H9 (cell line): ENCODE data around the gene POC1B. TPM values are rescaled to one million over a fixed set of nuclear protein-coding genes. Genes with fewer than 3 reads are reported as not detected.

Source experiments
- DNase-seq: peaks from one replicate; pipeline ENCODE4 v3.0.0-alpha.2; 2017
- H2AFZ ChIP-seq: one replicate; pipeline ENCODE4 v1.6.1; 2013; ENCODE audit warnings: mild to moderate bottlenecking, low read length, control low read depth, moderate library complexity
- H2AK5ac ChIP-seq: 2 replicates; pipeline ENCODE4 v1.6.1; 2013; ENCODE audit warnings: low read length, control low read depth, mixed read lengths; ENCODE audit not compliant: insufficient read length
- H2BK120ac ChIP-seq: one replicate; pipeline ENCODE4 v1.6.1; 2013; ENCODE audit warnings: low read depth, mild to moderate bottlenecking, low read length, control low read depth, inconsistent platforms; ENCODE audit not compliant: poor library complexity, severe bottlenecking
- H2BK12ac ChIP-seq: 2 replicates; pipeline ENCODE4 v1.6.1; 2013; ENCODE audit warnings: low read length, control low read depth, mixed read lengths, low read depth; ENCODE audit not compliant: insufficient read length
- H2BK15ac ChIP-seq: 2 replicates; pipeline ENCODE4 v1.6.1; 2013; ENCODE audit warnings: low read depth, low read length, control low read depth
- H2BK20ac ChIP-seq: one replicate; pipeline ENCODE4 v1.6.1; 2013; ENCODE audit warnings: low read depth, mild to moderate bottlenecking, low read length, control low read depth, inconsistent platforms; ENCODE audit not compliant: poor library complexity, severe bottlenecking
- H2BK5ac ChIP-seq: 2 replicates; pipeline ENCODE4 v1.6.1; 2013; ENCODE audit warnings: low read length, control low read depth, mixed read lengths; ENCODE audit not compliant: insufficient read length
- H3K14ac ChIP-seq: 2 replicates; pipeline ENCODE4 v1.6.1; 2013; ENCODE audit warnings: low read length, control low read depth; ENCODE audit not compliant: insufficient read depth
- H3K18ac ChIP-seq: 2 replicates; pipeline ENCODE4 v1.6.1; 2013; ENCODE audit warnings: low read depth, mild to moderate bottlenecking, mixed read lengths, low read length, control low read depth; ENCODE audit not compliant: insufficient read length
- H3K23ac ChIP-seq: 2 replicates; pipeline ENCODE4 v1.6.1; 2013; ENCODE audit warnings: low read length, control low read depth, mixed read lengths, low read depth; ENCODE audit not compliant: insufficient read length
- H3K23me2 ChIP-seq: 2 replicates; pipeline ENCODE4 v1.6.1; 2013; ENCODE audit warnings: low read depth, mild to moderate bottlenecking, mixed read lengths, low read length, control low read depth; ENCODE audit not compliant: insufficient read length, poor library complexity, severe bottlenecking
- H3K27ac ChIP-seq: 2 replicates; pipeline ENCODE4 v1.5.1; 2013; ENCODE audit warnings: low read length, control low read depth, mixed read lengths, low read depth; ENCODE audit not compliant: insufficient read length
- H3K27me3 ChIP-seq: 2 replicates; pipeline ENCODE4 v1.6.1; 2013; ENCODE audit warnings: low read length, control low read depth, inconsistent platforms; ENCODE audit not compliant: insufficient read depth
- H3K4ac ChIP-seq: 2 replicates; pipeline ENCODE4 v1.6.1; 2013; ENCODE audit warnings: low read depth, mild to moderate bottlenecking, control low read depth, inconsistent platforms, low read length, moderate library complexity
- H3K4me1 ChIP-seq: 2 replicates; pipeline ENCODE4 v1.6.1; 2013; ENCODE audit warnings: low read length, control low read depth, inconsistent platforms; ENCODE audit not compliant: insufficient read depth
- H3K4me2 ChIP-seq: 2 replicates; pipeline ENCODE4 v1.6.1; 2013; ENCODE audit warnings: low read length, control low read depth, mixed read lengths; ENCODE audit not compliant: insufficient read length, insufficient read depth
- H3K56ac ChIP-seq: 2 replicates; pipeline ENCODE4 v1.6.1; 2013; ENCODE audit warnings: low read depth, mild to moderate bottlenecking, mixed read lengths, low read length, control low read depth; ENCODE audit not compliant: insufficient read length
- H3K79me1 ChIP-seq: 2 replicates; pipeline ENCODE4 v1.6.1; 2013; ENCODE audit warnings: low read depth, mild to moderate bottlenecking, moderate library complexity, low read length, control low read depth, inconsistent platforms; ENCODE audit not compliant: insufficient read depth, poor library complexity, severe bottlenecking
- H3K79me2 ChIP-seq: 2 replicates; pipeline ENCODE4 v1.6.1; 2013; ENCODE audit warnings: low read length, control low read depth, inconsistent platforms; ENCODE audit not compliant: insufficient read depth
- H3K9ac ChIP-seq: 2 replicates; pipeline ENCODE4 v1.6.1; 2013; ENCODE audit warnings: low read length, control low read depth, mixed read lengths; ENCODE audit not compliant: insufficient read length; ENCODE audit errors: extremely low read depth
- H3K9me3 ChIP-seq: one replicate; pipeline ENCODE4 v1.6.1; 2013; ENCODE audit warnings: low read depth, low read length, inconsistent platforms; ENCODE audit not compliant: control insufficient read depth
- H3T11ph ChIP-seq: one replicate; pipeline ENCODE4 v1.6.1; 2013; ENCODE audit warnings: mild to moderate bottlenecking, low read length, control low read depth, inconsistent platforms
- H4K20me1 ChIP-seq: one replicate; pipeline ENCODE4 v1.6.1; 2013; ENCODE audit not compliant: control insufficient read depth, insufficient read length, insufficient read depth
- H4K5ac ChIP-seq: 2 replicates; pipeline ENCODE4 v1.6.1; 2013; ENCODE audit warnings: low read depth, mild to moderate bottlenecking, mixed read lengths, low read length, control low read depth; ENCODE audit not compliant: insufficient read length
- H4K8ac ChIP-seq: replicated peaks from 2 replicates; pipeline ENCODE4 v1.6.1; 2013; ENCODE audit warnings: low read length, control low read depth, mixed read lengths, low read depth; ENCODE audit not compliant: insufficient read length
- H4K91ac ChIP-seq: 2 replicates; pipeline ENCODE4 v1.6.1; 2013; ENCODE audit warnings: low read depth, mild to moderate bottlenecking, moderate library complexity, mixed read lengths, low read length, control low read depth; ENCODE audit not compliant: insufficient read length
- H3K27ac Mint-ChIP-seq, 3 experiments: 2 replicates in 2 of 3; 3 replicates in 1 of 3; pipeline ENCODE4 v1.8.0; 2020 to 2021; ENCODE audit warnings: mixed read lengths in 3 of 3, mild to moderate bottlenecking in 1 of 3, moderate library complexity in 1 of 3
- H3K27me3 Mint-ChIP-seq: 2 replicates; pipeline ENCODE4 v1.8.0; 2021; ENCODE audit warnings: low read depth, mild to moderate bottlenecking, moderate library complexity, mixed read lengths
- H3K36me3 Mint-ChIP-seq, 3 experiments: 2 replicates in 2 of 3; 3 replicates in 1 of 3; pipeline ENCODE4 v1.8.0; 2020 to 2021; ENCODE audit warnings: low read depth in 3 of 3, mixed read lengths in 3 of 3; ENCODE audit not compliant: insufficient read depth in 1 of 3
- H3K4me1 Mint-ChIP-seq, 2 experiments: 2 replicates each; pipeline ENCODE4 v1.8.0; 2020; ENCODE audit warnings: mixed read lengths in 2 of 2
- H3K4me3 Mint-ChIP-seq, 2 experiments: 2 replicates in 1 of 2; 3 replicates in 1 of 2; pipeline ENCODE4 v1.8.0; 2020 to 2021; ENCODE audit warnings: mild to moderate bottlenecking in 2 of 2, mixed read lengths in 2 of 2, moderate library complexity in 1 of 2
- H3K9me3 Mint-ChIP-seq, 2 experiments: 2 replicates in 1 of 2; 3 replicates in 1 of 2; pipeline ENCODE4 v1.8.0; 2020; ENCODE audit warnings: mild to moderate bottlenecking in 2 of 2, mixed read lengths in 2 of 2, moderate library complexity in 1 of 2
- WGBS: extraction: QIAGEN DNeasy Blood & Tissue Kit; methylation state at CpG from one replicate; pipeline ENCODE4 v1.1.7; 2013; ENCODE audit warnings: missing lambda C conversion rate, low lambda C conversion rate, mixed read lengths; ENCODE audit not compliant: insufficient read length; ENCODE audit errors: extremely low coverage; 5-methylcytosine and 5-hydroxymethylcytosine counted together
- total RNA-seq: library from RNA; stranded (reverse); gene quantifications from 2 replicates; pipeline ENCODE4 v1.2.1, GENCODE V29; 2021
- TF ChIP-seq, protein P1 (sequence below): fragments of 200-600 bp; sonication (generic); conservative IDR thresholded peaks from 3 replicates; pipeline ENCODE4 v1.8.0; 2021; ENCODE audit warnings: antibody characterized with exemption, mild to moderate bottlenecking

POC1B gene
- total RNA-seq, 1 experiment from 2014 or later, result 12.5 TPM

DNA sequence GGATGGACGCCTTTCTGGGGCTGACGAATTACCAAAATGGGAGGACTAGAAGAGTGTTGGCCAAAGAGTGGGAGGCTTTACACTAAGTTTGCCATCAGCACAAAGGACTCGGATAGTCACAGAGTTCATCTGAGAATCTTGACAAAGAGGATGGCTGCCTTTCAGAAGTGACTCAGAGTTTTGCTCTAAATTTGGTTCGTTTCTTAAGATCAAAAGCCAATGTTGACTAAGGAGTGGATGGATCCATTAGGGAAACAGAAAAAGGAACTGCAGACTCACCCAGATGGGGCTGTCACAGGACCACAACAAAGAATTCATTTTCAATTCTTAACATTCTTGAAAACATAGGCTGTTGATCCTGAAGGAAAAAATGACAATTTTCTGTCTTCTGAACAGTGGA is 92.2 kb downstream of the POC1B start:
- no peak overlapping the region for H3K14ac ChIP-seq
- no CpG with 5 or more reads among the region's 4 CpGs for WGBS
- no peak overlapping the region for H4K8ac ChIP-seq
- Mint-ChIP-seq H3K9me3 (no peaks in the 10 kb centered on the region), H3K27ac (no peak overlapping the region), H3K4me1 (no peaks in the 10 kb centered on the region), H3K27me3 (no peaks in the 10 kb centered on the region), H3K36me3 (peaks cover 0 to 4% (median 0%) of the 10 kb centered on the region in 3 experiments; a peak in 2 of 7 replicates), H3K4me3 (no peak overlapping the region)
- H3K23me2 ChIP-seq, result no peaks in the 10 kb centered on the region
- no peaks in the 10 kb centered on the region for H3K4me1 ChIP-seq
- DNase-seq, result no peak
- H2BK120ac ChIP-seq, result no peak overlapping the region
- H4K20me1 ChIP-seq, result no peaks in the 10 kb centered on the region
- no peak overlapping the region for H3K56ac ChIP-seq
- no peak overlapping the region for H2AK5ac ChIP-seq
- H3K4me2 ChIP-seq, result no peak overlapping the region
- TF ChIP-seq, protein P1, sequence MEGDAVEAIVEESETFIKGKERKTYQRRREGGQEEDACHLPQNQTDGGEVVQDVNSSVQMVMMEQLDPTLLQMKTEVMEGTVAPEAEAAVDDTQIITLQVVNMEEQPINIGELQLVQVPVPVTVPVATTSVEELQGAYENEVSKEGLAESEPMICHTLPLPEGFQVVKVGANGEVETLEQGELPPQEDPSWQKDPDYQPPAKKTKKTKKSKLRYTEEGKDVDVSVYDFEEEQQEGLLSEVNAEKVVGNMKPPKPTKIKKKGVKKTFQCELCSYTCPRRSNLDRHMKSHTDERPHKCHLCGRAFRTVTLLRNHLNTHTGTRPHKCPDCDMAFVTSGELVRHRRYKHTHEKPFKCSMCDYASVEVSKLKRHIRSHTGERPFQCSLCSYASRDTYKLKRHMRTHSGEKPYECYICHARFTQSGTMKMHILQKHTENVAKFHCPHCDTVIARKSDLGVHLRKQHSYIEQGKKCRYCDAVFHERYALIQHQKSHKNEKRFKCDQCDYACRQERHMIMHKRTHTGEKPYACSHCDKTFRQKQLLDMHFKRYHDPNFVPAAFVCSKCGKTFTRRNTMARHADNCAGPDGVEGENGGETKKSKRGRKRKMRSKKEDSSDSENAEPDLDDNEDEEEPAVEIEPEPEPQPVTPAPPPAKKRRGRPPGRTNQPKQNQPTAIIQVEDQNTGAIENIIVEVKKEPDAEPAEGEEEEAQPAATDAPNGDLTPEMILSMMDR, result no peak
- H2BK5ac ChIP-seq, result no peak overlapping the region
- no peak overlapping the region for H3K23ac ChIP-seq
- no peak overlapping the region for H2BK20ac ChIP-seq
- no peak overlapping the region for H2BK15ac ChIP-seq
- H2AFZ ChIP-seq, result no peak overlapping the region
- H3K79me1 ChIP-seq, result no peaks in the 10 kb centered on the region
- no peak overlapping the region for H3T11ph ChIP-seq
- no peak overlapping the region for H3K18ac ChIP-seq
- no peak overlapping the region for H2BK12ac ChIP-seq
- H4K91ac ChIP-seq, result no peak overlapping the region
- H3K27me3 ChIP-seq, result no peaks in the 10 kb centered on the region
- H3K79me2 ChIP-seq, result no peaks in the 10 kb centered on the region
- no peak overlapping the region for H4K5ac ChIP-seq
- H3K9me3 ChIP-seq, result no peaks in the 10 kb centered on the region
- no peak overlapping the region for H3K27ac ChIP-seq
- H3K4ac ChIP-seq, result no peak overlapping the region
- no peak overlapping the region for H3K9ac ChIP-seq
